Ishikawa (cell line): ENCODE measurements around the gene GCN1.

Experiments
- CEBPB ChIP-seq: IDR thresholded peaks from 2 replicates; pipeline ENCODE4 v1.6.1; 2012
- CREB1 ChIP-seq: IDR thresholded peaks from 2 replicates; pipeline ENCODE4 v1.6.1; 2012; ENCODE audit warnings: low read depth
- EGR1 ChIP-seq: IDR thresholded peaks from 2 replicates; pipeline ENCODE4 v1.6.1; 2012
- EP300 ChIP-seq: IDR thresholded peaks from 2 replicates; pipeline ENCODE4 v1.6.1; 2012; ENCODE audit warnings: borderline replicate concordance
- FOXM1 ChIP-seq: IDR thresholded peaks from 2 replicates; pipeline ENCODE4 v1.6.1; 2012; ENCODE audit warnings: low read depth, borderline replicate concordance
- MAX ChIP-seq: IDR thresholded peaks from 2 replicates; pipeline ENCODE4 v1.6.1; 2012
- NFIC ChIP-seq: IDR thresholded peaks from 2 replicates; pipeline ENCODE4 v1.6.1; 2012
- RAD21 ChIP-seq: IDR thresholded peaks from 2 replicates; pipeline ENCODE4 v1.6.1; 2012; ENCODE audit warnings: low read depth
- REST ChIP-seq: IDR thresholded peaks from 2 replicates; pipeline ENCODE4 v1.6.1; 2012; ENCODE audit warnings: low read depth, mild to moderate bottlenecking
- TAF1 ChIP-seq: IDR thresholded peaks from 2 replicates; pipeline ENCODE4 v1.6.1; 2012; ENCODE audit warnings: low read depth, mild to moderate bottlenecking
- TCF12 ChIP-seq: IDR thresholded peaks from 2 replicates; pipeline ENCODE4 v1.6.1; 2012; ENCODE audit warnings: low read depth
- TEAD4 ChIP-seq: IDR thresholded peaks from 2 replicates; pipeline ENCODE4 v1.6.1; 2012
- USF1 ChIP-seq: IDR thresholded peaks from 2 replicates; pipeline ENCODE4 v1.6.1; 2012
- YY1 ChIP-seq: IDR thresholded peaks from 2 replicates; pipeline ENCODE4 v1.6.1; 2012; ENCODE audit warnings: low read depth
- ZBTB7A ChIP-seq: IDR thresholded peaks from 2 replicates; pipeline ENCODE4 v1.6.1; 2012; ENCODE audit warnings: low read depth

The GCN1 gene

GRCh38 chr12:120213758-120214157, 19.2 kb upstream of the GCN1 start:
- TF ChIP-seq MAX (no peak), CEBPB (no peak), RAD21 (no peak), USF1 (no peak), REST (no peak), NFIC (no peak), TEAD4 (no peak), YY1 (no peak), TCF12 (no peak), ZBTB7A (no peak), EP300 (no peak), CREB1 (no peak), EGR1 (no peak), TAF1 (no peak), FOXM1 (no peak)

GRCh38 chr12:120212301-120212700, 17.8 kb upstream of the GCN1 start:
- TF ChIP-seq EP300: no peak
- TF ChIP-seq CREB1: no peak
- no peak for TF ChIP-seq CEBPB
- TF ChIP-seq YY1: no peak
- TF ChIP-seq NFIC: no peak
- no peak for TF ChIP-seq USF1
- no peak for TF ChIP-seq ZBTB7A
- no peak for TF ChIP-seq MAX
- no peak for TF ChIP-seq RAD21
- no peak for TF ChIP-seq TAF1

- TF ChIP-seq REST (no peak), FOXM1 (no peak), TCF12 (no peak), TAF1 (no peak), ZBTB7A (no peak), CREB1 (no peak), NFIC (no peak), TEAD4 (no peak), EGR1 (no peak), EP300 (no peak), MAX (no peak), USF1 (no peak), YY1 (no peak)
Measured at GRCh38 chr12:120211904-120212283, 17.4 kb upstream of the GCN1 start.

GRCh38 chr12:120211243-120211903, 16.9 kb upstream of the GCN1 start:
- TF ChIP-seq TEAD4 (no peak), ZBTB7A (no peak), TCF12 (no peak), EP300 (no peak), CREB1 (no peak), YY1 (no peak), TAF1 (no peak), FOXM1 (no peak), CEBPB (no peak), REST (no peak), EGR1 (no peak), MAX (no peak), USF1 (no peak), RAD21 (no peak), NFIC (no peak)
